HG02678 (cell line): ENCODE data around the gene TRAP1.

Experiments
- ATAC-seq: cut with Tn5 transposase; IDR thresholded peaks from one replicate; pipeline ENCODE4 v1.9.1; 2021; ENCODE audit warnings: mild to moderate bottlenecking, moderate library complexity; ENCODE audit not compliant: unreplicated experiment

Gene TRAP1

GRCh38 chr16:3652373-3653195 lies 64.7 kb downstream of the TRAP1 start:
- ATAC-seq, result no peak

GRCh38 chr16:3651461-3652372 lies 65.6 kb downstream of the TRAP1 start:
- ATAC-seq, result no peak

GRCh38 chr16:3650631-3651265 lies 66.6 kb downstream of the TRAP1 start:
- ATAC-seq, result no peak

GRCh38 chr16:3646348-3646920 lies 70.9 kb downstream of the TRAP1 start:
- ATAC-seq, result no peak

GRCh38 chr16:3645504-3646347 lies 71.6 kb downstream of the TRAP1 start:
- ATAC-seq, result no peak

GRCh38 chr16:3645108-3645503 lies 72.2 kb downstream of the TRAP1 start:
- no peak for ATAC-seq

GRCh38 chr16:3643095-3643730 lies 74.1 kb downstream of the TRAP1 start:
- ATAC-seq, result no peak

GRCh38 chr16:3642397-3643094 lies 74.8 kb downstream of the TRAP1 start:
- ATAC-seq, result no peak

- no peak for ATAC-seq
Observed at GRCh38 chr16:3641801-3642396, 75.4 kb downstream of the TRAP1 start.

GRCh38 chr16:3640632-3641501 lies 76.5 kb downstream of the TRAP1 start:
- no peak for ATAC-seq

- ATAC-seq, result no peak
Observed at GRCh38 chr16:3640207-3640606, 77.1 kb downstream of the TRAP1 start.

- ATAC-seq, result no peak
Observed at GRCh38 chr16:3638916-3639644, 78.2 kb downstream of the TRAP1 start.

GRCh38 chr16:3637371-3637923 lies 79.9 kb downstream of the TRAP1 start:
- ATAC-seq, result no peak

- ATAC-seq, result peak; percentile 65
Observed at GRCh38 chr16:3625911-3626732, 91.2 kb downstream of the TRAP1 start.

- no peak for ATAC-seq
Observed at GRCh38 chr16:3625331-3625730, 92.0 kb downstream of the TRAP1 start.

- ATAC-seq, result peak; percentile 52
Observed at GRCh38 chr16:3623642-3624041, 93.7 kb downstream of the TRAP1 start.
